ENCODE results near the gene DGCR8.
"Not testable (repeated sequence)": the region's sequence is repeated elsewhere in the genome, so short reads cannot be mapped to it uniquely, and the experiment has no call there.

Gene DGCR8

DNA sequence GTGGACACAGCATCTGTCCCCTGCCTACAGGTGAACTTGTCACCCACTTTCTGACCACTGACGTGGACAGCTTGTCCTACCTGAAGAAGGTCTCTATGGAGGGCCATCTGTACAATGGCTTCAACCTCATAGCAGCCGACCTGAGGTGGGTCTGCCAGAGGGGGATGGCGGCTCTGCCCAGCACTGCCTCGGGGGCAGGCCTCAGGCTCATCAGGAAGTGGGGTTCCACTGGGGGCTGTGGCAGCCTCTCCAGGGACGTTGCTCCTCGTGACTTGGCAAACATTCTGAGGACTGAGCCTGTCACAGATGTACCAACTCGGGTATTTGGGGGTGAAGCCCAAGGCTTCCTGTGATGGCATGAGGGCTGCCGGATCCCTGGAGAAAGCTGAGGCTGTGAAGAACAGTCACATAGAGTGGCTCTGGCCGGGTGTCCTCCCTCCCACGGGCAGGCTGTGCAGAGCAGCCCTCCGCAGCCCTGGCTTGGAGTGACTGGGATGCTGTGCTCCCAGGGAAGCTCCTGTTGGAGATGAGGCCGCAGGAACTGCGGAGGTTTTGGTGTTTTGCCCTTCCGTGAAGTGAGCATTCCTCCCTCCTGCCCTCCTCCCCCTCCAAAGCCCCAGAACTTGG is 26.5 kb upstream of the DGCR8 start:
- DNase-seq = no peak

DNA sequence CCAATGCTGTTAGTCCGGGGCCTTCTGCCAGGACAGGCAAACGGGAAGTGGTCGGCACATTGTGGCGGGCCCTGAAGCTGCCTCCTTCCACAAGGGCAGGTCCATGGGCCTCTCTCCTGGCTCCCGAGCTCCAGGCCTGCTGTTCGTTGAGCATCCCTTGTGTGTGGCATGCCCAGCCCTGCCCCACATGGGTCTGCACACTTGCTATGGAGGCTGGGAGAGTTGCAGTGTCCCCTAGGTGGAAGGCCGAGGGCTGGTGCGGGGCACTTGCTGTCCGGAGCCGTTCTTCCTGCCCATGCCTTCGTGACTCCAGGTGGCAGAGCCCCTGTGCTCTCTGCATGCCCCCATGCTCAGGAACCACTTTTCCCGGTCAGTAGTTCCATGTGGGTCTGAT is 26.0 kb upstream of the DGCR8 start:
- no peak for DNase-seq

DNA sequence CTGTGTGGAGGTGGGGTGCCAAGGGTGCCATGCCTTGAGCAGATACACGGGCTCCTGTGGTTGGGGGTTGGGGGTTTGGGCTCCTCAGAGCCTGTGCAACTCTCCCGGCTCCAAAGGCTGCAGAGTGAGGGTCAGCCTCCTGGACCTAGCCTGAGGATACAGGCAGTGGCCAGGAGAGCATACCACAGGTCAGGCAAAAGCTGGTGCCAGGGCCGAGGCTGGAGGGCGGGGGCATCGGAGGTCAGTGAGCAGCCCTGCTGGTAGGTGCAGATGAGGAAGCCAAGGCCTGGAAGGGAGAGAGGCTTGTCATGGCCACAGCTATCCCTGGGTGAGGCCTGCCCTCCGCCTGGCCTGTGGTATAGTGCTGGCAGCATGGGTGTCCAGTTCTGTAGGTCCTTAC is 25.6 kb upstream of the DGCR8 start:
- DNase-seq = no peak

DNA sequence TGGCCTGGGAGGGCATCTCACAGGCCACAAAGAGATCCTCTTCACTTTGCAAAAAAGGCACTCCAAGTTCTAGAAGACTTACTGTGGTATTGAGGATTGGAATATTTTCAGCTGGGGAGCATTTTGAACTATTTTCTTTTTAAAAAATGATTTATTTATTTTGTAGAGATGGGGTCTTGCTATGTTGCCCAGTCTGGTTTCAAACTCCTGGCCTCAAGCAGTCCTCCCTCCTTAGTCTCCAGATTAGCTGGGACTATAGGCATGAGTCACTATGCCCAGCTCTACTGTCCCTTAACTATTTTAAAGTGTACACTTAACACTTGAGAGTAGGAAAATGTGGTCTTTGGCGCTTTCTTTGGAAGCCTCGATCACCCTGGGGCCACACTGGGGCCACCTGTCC is 24.9 kb upstream of the DGCR8 start:
- DNase-seq = no peak

DNA sequence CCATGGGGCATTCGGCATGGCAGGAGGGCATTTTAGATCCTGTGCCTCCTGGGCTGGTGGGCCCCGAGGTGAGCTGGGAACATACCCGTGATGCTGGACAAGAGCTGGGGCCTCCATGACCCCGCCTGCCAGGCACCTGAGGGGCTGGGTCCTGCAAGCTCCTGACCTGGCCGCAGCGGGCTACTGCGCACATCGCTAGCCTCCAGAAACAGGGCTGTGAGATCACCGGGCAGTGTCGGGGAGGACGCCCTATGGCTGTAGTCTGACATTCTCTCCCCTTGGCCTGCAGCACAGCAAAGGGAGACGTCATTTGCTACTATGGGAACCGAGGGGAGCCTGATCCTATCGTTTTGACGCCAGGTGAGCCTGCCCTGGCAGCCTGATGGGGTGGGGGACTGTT is 24.4 kb upstream of the DGCR8 start:
- DNase-seq = no peak

DNA sequence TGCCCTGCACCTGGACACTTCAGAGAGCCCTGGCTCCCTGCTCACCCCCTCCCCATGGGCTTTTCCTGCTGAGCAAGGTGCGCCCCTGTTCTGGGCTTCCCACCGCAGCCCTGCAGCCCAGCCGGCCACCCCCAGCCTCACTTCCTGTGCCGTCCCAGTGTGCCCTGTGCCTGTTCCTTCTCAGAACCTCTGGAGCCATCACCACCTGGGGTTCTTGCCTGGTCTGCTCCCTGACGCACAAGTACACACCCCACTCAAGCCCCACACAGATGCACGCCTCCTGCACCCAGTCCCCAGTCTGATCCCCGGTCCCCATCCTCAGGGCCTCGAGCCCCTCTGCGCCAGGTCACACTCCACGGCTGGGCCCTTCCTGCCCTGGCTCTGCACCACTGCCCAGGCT is 23.9 kb upstream of the DGCR8 start:
- DNase-seq = no peak

DNA sequence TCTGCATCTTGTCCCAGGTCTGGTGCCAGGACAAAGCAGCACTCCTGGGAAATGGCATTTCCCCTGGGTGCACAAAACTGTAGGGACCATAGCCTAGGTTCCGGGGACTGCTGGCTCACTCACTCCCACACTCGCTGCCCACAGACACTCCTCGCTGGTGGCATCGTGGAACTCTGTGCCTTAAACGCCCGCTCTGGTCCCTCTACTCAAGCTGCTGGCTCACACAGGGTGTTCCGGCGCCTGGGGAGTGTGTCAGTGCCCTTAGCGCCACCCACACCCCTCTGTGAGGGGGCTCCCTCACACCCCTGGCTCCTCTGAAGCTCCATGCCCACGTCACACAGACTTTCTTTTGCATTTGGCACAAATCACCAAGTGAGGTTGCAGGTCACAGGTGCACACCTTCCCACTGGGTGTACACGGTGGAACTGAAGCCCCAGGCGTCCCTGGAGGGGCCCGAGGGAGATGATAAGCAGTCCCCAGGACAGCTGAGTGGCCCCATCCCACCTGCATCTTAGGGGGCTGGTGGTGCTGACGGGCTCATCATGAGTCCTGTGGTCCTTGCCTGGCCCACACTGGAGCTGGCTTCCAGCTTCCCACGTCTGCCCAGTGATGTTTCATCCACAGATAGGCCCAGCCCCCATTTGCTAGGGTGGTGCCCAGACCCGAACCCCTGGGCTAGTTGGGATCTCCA is 23.2 kb upstream of the DGCR8 start:
- no peak for DNase-seq

DNA sequence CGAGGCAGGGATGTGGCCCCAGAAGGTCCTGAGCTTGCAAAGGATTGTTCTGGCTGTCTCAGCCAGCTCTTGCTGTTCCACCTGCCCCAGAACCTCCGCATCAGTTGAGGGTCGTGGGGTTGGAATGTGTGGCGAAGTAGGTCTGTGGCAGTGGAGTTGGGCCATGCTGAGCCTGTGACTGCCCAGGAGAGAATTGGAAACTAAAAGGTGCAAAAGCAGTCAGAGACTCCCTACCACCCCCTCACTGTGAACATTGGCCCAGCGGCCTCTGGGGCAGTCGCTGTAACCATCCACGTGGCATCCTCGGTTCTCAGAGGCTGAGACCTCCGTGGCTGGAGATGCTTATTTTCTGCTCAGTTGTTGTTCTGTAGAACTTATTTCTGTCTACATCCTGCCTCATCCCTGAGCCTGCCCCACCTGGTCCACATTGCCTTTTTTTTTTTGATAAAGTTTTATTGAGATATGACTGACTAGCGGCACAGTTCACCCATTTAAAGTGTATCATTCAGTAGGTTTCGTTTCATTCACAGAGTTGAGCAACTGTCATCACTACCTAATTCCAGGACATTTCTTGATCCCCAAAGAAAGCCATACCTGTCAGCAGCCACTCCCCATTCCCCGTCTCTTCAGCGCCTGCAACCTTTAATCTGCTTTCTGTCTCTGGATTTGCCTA is 22.3 kb upstream of the DGCR8 start:
- DNase-seq = no peak

DNA sequence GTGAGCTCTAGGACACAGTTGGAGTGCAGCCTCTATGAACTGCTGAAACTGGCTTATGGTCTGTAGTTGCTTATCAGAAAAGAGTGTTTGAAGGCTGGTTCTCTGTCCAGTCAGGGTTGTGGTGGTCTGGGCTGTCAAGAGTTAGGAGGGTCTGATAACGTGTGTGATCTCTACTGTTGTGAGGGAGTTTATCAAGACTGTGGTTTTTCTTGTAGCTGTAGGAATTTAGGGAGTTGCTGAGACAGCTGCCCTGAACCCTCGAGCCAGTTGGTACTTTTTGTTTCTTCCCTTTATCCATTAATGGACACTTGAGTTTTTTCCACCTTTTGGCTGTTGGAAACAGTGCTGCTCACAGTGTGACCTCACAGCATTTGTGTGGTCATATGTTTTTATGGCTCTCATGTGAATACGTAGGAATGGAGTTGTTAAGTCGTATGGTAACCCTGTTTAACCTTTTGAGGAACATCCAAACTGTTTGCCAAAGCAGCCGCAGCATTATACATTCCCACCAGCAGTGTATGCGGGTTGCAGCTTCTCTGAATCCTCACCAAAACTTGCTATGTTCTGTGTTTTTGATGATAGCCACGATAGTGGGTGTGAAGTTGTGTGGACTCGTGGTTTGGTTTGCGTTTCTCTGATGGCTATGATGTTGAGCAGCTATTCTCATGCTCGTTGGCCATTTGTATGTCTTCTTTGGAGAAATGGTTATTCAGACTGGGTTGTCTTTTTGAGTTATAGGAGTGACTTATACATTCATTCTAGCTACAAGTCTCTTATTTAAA is 20.9 kb upstream of the DGCR8 start:
- DNase-seq = no peak

DNA sequence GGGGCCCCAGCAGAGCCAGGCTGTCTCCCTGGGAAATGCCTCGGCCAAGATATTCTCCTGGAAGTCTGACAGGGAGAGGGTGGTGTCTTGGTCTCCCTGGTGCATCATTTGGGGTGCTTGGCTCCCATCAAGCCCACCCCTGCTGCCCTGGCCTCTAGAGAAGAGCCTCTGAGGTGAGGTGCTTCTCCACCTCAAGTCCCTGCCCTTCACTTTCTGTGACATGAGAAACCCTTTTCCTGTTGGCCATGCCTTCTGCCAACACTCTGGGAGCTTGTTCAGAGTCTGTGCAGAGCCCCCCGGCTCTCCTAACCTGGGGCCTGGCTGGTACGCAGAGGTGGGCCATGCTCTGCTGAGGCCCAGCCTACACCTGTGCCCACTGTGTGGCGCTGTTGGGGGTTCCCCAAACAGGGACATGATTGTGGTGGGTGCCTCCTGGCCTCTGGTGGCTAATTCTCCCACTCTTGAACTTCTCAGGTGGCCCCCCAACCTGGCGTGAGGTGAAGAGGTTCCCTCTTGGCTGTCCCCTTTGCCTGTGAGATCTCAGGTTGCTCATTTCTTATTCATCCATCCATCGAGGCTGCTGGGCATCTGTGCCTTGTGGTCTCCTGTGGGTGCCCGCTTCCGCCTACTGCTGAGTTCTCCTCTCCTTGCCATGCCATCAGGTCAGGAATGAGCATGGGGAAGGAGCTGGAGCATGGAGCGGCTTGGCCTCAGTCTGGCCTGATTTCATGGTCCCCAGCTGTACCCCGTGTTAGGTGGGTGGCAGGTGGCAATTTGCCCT is 19.2 kb upstream of the DGCR8 start:
- DNase-seq = no peak

DNA sequence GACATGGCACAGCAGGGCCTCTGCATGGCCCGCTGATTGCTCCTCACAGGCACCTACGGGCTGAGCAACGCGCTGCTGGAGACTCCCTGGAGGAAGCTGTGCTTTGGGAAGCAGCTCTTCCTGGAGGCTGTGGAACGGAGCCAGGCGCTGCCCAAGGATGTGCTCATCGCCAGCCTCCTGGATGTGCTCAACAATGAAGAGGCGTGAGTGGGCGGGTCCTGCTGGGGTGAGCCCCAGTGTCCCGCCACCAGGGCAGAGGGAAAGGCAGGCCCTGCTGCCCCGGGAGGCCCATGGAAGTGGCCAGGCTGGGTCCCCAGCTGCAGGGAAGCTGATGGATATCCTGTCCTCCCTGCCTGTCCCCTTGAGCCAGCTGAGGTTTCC is 18.6 kb upstream of the DGCR8 start:
- no peak for DNase-seq

DNA sequence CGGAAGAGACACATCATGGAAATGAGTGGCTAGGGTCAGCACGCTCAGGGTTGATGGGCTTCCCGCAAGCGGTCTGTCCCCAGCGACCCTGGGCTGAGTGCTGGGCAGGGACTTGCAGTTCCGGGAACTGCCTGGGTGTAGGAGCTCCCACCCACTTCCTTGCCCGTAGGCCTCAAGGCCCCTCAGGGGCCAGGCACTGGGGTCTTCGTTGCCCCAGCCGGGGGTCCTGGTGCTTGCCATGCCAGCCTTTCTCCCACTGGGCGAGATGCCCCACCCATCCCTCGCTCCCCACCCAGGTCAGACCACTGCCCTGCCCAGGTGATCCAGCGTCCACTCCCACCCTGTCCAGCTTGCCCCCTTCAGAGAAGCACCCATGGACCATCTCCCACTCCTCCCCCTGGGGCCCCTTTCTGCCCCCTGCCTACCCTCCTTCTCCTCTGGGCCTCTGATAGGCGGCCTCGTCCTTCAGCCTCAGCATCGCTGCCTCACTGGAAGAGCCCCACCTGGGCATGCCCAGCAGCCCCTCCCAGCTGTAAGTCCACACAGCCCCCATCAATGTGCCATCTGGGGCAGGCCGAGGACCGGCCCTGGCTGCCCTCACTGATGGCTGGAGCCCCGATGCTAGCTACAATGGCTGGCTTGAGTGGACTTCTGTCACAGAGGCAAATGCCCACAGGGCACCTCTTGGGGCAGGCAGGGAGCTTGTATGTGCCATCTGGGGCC is 17.8 kb upstream of the DGCR8 start:
- no peak for DNase-seq

DNA sequence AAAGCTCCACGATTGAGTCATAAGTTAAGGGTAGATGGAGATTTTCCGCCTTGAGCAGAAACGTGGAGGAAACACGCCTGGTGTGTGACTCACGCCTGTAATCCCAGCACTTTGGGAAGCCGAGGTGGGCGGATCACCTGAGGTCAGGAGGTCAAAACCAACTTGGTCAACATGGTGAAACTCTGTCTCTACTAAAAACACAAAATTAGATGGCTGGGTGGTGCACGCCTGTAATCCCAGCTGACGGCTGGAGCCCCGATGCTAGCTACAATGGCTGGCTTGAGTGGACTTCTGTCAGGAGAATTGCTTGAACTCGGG is 17.3 kb upstream of the DGCR8 start:
- no peak for DNase-seq

DNA sequence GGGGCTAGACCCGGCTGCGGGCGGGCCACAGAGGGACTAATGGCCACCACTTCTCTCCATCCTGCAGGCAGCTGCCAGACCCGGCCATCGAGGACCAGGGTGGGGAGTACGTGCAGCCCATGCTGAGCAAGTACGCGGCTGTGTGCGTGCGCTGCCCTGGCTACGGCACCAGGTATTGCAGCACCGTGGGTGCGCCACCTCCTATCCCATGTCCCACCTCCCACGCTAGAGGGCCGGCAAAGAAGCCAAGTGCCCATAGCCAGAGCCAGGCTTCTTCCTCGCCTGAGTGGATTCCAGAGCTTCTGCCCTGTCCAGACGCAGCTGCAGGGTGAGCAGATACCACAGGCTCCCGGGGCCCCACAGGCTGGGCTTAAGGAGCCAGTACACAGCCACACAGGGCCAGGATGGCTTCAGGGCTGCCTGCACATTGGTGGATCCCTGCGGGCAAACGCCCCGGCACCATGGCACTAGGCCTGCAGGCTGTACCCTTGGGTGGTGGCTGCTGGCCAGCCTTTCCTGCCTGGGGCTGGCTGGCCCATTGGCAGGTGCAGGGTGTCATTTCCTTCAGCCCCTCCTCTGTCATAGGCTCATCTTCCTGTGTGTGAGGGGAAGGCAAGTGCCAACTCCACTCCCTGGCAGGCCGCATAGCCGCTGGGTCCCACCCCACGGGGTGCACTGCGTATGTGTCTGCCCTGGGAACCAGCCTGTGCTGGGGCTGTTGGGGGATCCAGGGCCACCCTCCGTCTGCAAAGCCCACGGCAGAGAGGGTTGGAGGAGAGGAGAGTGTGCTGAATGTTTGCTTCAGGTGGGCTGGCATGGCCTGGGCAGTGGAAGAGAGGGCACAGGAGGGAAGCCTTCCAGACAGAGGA is 16.5 kb upstream of the DGCR8 start:
- no peak for DNase-seq

DNA sequence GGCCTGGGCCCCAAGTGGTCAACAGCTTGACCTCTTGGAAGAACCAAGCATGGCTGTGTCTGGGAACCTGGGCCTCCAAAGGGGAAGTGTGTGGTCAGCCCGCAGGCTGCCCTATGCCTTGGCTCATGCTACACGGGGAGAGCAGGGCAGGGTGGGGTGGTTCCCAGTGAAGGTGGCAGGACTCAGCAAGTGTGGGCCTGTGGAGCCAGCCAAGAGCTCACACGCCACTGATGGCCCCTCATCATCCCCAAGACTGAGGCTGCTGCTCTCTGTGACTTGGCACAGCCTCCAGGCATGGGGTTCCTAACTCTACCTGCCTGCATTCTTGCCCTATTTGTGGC is 15.9 kb upstream of the DGCR8 start:
- DNase-seq = no peak

DNA sequence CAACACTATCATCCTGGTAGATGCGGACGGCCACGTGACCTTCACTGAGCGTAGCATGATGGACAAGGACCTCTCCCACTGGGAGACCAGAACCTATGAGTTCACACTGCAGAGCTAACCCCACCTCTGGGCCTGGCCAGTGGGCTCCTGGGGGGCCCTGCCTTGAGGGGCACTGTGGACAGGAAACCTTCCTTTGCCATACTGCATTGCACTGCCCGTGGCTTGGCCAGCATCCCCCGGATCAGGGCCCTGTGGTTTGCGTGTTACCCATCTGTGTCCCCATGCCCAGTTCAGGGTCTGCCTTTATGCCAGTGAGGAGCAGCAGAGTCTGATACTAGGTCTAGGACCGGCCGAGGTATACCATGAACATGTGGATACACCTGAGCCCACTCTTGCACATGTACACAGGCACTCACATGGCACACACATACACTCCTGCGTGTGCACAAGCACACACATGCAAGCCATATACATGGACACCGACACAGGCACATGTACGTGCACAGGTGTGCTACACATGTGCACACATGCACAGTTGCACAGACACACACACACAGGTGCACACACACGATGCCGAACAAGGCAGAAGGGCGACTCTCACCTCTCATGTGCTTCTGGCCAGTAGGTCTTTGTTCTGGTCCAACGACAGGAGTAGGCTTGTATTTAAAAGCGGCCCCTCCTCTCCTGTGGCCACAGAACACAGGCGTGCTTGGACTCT is 15.3 kb upstream of the DGCR8 start:
- no peak for DNase-seq

DNA sequence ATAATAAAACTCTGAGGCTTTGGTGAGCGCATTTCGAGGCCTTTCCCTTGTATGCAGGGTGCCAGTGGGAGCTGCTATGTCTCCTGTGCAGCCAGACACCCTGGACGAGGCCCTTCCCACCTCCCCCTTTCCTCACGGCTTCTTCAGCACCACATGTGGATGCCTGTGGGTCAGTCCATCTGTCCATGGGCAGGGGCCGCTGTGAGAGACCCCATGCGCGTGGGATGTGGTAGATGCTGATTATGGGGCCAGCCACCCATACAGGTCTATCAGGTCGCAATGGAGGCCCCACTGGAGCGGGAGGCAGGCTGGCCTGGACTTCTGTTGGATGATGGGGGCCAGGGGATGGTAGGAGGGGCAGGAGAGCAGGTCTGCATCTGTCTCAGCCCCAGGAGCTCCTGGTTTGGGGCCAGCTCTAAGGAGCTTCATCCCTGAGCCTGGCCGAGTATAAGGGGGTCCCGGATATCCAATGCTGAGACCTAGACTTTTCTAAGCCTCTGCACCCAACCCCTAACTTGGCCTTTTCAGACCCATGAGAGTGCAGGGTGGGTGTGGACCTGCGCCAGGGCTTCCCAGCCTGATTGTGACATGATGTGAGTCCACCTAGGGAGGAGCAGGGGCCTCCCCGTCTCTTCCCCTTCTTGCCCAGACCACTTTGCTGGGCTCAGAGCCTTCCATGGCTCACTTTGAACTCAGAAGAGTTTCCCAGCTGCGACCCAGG is 14.0 kb upstream of the DGCR8 start:
- no peak for DNase-seq

DNA sequence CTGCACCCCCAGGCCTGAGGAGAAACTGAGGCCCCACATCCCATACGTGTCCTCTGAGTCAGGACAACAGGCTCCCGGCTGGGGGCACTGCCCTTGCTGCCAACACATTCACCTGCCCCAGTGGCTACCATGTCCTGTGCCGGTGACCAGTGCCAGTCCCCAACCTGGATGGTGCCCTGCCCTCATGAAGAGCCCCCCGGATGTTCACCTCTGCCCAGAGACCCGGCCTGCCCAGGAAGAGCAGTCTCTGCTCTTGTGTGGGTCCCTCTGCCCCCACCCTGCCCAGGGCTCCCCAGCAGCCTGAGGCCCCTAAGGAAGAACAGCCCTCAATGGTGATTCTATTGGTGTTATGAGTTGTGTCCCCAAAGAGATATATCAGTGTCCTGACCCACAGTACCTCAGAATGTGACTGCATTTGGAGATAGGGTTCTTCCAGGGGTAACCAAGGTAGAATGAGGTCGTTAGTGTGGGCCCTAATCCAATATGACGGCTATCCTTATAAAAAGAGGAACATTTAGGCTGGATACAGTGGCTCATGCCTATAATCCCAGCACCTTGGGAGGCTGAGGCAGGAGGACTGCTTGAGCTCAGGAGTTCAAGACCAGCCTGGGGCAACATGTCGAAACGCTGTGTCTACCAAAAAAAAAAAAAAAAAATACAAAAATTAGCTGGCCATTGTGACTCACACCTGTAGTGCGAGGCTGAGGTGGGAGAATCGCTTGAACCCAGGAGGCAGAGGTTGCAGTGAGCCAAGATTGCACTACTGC is 13.2 kb upstream of the DGCR8 start:
- no peak for DNase-seq

DNA sequence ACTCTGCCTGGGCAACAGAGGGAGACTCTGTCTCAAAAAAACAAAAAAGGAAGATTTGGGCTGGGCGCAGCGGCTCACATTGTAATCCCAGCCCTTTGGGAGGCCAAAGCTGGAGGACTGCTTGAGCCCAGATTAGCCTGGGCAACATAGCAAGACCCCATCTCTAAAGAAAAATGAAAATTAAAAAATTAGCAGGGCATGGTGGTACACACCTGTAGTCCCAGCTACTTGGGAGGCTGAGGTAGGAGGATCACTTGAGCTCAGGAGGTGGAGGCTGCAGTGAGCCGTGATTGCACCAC is 12.7 kb upstream of the DGCR8 start:
- not testable (repeated sequence) for DNase-seq

DNA sequence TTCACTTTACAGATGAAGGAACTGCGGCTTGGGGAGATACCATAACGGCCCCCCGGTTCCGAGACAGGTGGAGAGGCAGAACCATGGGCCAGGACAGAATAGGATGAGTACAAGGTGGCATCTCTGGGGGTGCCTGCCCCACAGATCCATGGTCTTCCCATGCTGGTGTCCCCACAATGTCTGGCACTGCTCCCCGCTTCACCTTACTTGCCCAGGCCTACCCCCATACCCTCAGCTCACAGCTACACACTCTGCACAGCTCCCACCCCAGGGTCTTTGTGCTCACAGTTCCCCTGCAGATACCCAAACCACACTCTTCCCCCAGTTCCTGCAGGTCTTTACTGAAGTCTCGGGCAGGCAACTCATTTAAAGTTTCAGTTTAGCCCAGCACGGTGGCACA is 11.4 kb upstream of the DGCR8 start:
- no peak for DNase-seq

All from suppressor macrophage treated with lipopolysaccharide for 4 hours (primary cell).